Measurements from ENCODE around the gene SH2D4B. TPM values are rescaled to one million over a fixed set of nuclear protein-coding genes. Genes with fewer than 3 reads are reported as not detected.

SH2D4B gene
- total RNA-seq, 1 donor from 2014 or later: not detected

- no peak for TF ChIP-seq CTCF (IDR thresholded peaks at IDR 0.05; ENCODE audit: borderline replicate concordance)
- Histone ChIP-seq H3K27me3 (ENCODE audit: low read depth) (peaks cover 18% of the 10 kb centered on the region), H3K9me3 (replicated peaks) (no peaks in the 10 kb centered on the region), H3K4me1 (peaks cover 3% of the 10 kb centered on the region), H3K36me3 (no peaks in the 10 kb centered on the region), H3K27ac (replicated peaks) (no peak overlapping the region), H3K4me3 (no peak overlapping the region)
- no peak for DNase-seq
- intact Hi-C loops (cut with micrococcal nuclease): no loop called here
Measured at GRCh38 chr10:80694930-80695329, 157.2 kb downstream of the SH2D4B start.

Other genes starting within 250 kb of the SH2D4B start
- gene MAT1A, start 248.2 kb upstream of the SH2D4B start, total RNA-seq: not detected
- gene DYDC1, start 181.1 kb upstream of the SH2D4B start, total RNA-seq: not detected
- gene DYDC2, start 181.1 kb upstream of the SH2D4B start, total RNA-seq: not detected
- 101 TPM for gene PRXL2A, start 129.4 kb upstream of the SH2D4B start, total RNA-seq
- 33.4 TPM for gene TSPAN14, start 83.6 kb upstream of the SH2D4B start, total RNA-seq